Urinary bladder (tissue), 4 donors: Measurements from ENCODE around the gene TLE7. TPM values are rescaled to one million over a fixed set of nuclear protein-coding genes. Genes with fewer than 3 reads are reported as not detected.

Experiments used
- DNase-seq: peaks from one replicate; pipeline ENCODE4 v3.0.0-alpha.2; 2015; ENCODE audit errors: extremely low spot score
- H3K27ac ChIP-seq: one replicate; pipeline ENCODE4 v1.5.1; 2013; ENCODE audit warnings: low read depth, mild to moderate bottlenecking, moderate library complexity
- H3K36me3 ChIP-seq: one replicate; pipeline ENCODE4 v1.6.1; 2013; ENCODE audit warnings: mild to moderate bottlenecking, moderate library complexity; ENCODE audit not compliant: insufficient read depth
- H3K4me1 ChIP-seq: one replicate; pipeline ENCODE4 v1.6.1; 2013; ENCODE audit warnings: mild to moderate bottlenecking, moderate library complexity; ENCODE audit not compliant: insufficient read depth
- H3K4me3 ChIP-seq: one replicate; pipeline ENCODE4 v1.5.1; 2013; ENCODE audit warnings: low read depth, low read length
- WGBS: extraction: QIAGEN DNeasy Blood & Tissue Kit; methylation state at CpG from one replicate; pipeline ENCODE4 v1.1.7; 2013; 5-methylcytosine and 5-hydroxymethylcytosine counted together
- polyA plus RNA-seq: library from polyadenylated mRNA; stranded (reverse); fragments of 200-250 nt; gene quantifications from one replicate; pipeline ENCODE4 v1.2.3, GENCODE V29; 2013
- total RNA-seq: library from RNA; depleted of rRNA; stranded (reverse); fragments of >200 nt; gene quantifications from one replicate; pipeline ENCODE4 v1.2.3, GENCODE V29; 2014
- donor health status: healthy with polysubstance abuse.
- donor health status: healthy.

Gene TLE7
- total and polyA plus RNA-seq, 2 donors = not detected

DNA sequence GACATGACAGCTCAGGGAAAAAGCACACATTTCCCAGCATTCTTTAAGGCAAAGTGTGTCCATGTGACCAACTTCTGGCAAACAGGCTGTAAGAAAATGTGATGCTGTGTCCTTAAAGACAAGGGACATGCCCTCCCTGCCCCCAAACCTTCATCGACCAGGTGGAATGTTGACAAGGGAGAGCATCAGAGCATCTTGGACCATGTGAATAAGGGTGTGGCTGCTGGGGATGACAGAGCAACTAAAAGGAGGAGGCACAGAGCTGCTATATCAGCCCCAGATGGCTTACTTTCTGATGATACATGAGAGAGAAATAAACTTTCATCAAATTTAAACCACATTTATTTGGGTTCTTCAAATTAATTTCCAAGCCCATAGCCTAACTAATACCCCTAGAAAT is 22.4 kb upstream of the TLE7 start:
- H3K27ac ChIP-seq = no peak overlapping the region
- peaks cover 2% of the 10 kb centered on the region for H3K36me3 ChIP-seq
- DNase-seq = no peak
- H3K4me3 ChIP-seq = no peak overlapping the region
- no peaks in the 10 kb centered on the region for H3K4me1 ChIP-seq
- WGBS = 60% methylated on average over 1 of the region's 1 CpG

GRCh38 chr16:71461686-71462648 is 20.1 kb upstream of the TLE7 start, which contains the start of gene ZNF23:
ZNF23 (minus strand) TSS chr16:71462247; CDS start chr16:71456796, 5,451 bp downstream.
- peak; percentile 25 for DNase-seq
- Histone ChIP-seq H3K36me3 (no peaks in the 10 kb centered on the region), H3K4me1 (no peaks in the 10 kb centered on the region), H3K4me3 (peak within 1 kb of the TSS; percentile 96), H3K27ac (peak within 1 kb of the TSS; percentile 82)
- under 1% methylated on average over 52 of the region's 52 CpGs for WGBS

DNA sequence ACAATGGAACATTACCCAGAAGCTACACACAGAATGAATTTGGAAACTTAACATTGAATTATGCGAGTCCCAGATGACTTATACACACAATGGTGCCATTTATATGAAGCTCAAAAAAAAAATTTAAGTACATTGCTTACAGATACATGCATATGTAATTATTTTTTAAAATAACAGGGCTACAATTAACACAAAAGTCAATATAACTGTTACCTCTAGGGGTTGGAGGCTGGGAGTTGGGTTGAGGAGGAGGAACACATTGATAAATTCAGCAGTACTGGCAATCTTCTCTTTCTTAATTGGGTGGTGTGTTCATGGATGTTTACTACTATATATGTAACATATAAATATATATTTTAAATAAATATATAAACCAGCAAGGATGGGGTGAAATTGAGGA is 19.1 kb upstream of the TLE7 start:
- 93% methylated on average over 1 of the region's 1 CpG for WGBS
- Histone ChIP-seq H3K4me3 (peak overlapping the region; percentile 96), H3K27ac (no peak overlapping the region), H3K4me1 (no peaks in the 10 kb centered on the region), H3K36me3 (no peaks in the 10 kb centered on the region)
- DNase-seq = no peak

DNA sequence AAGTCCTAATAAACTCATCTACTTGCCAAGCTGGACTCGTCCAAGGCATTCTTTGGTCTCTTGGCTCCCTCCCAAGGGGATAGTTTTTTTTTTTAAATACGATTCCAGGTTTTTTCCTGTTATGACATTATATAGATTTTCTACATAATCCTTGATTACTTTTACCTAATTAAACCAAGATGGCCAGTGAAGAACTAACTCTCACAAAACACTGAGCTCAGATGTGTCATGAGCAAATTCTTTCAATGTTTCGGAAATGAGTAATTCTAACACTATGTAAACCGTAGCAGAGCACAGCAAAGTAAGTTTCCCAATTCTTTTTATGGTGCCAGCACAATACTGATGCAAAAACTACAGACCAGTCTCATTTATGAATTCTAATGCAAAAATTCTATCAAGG is 18.4 kb upstream of the TLE7 start:
- no peak overlapping the region for H3K4me3 ChIP-seq
- H3K4me1 ChIP-seq = no peaks in the 10 kb centered on the region
- H3K36me3 ChIP-seq = no peaks in the 10 kb centered on the region
- no peak for DNase-seq
- H3K27ac ChIP-seq = no peak overlapping the region
- WGBS = 57% methylated on average over 4 of the region's 4 CpGs

GRCh38 chr16:71459510-71459909 is 17.7 kb upstream of the TLE7 start:
- H3K4me1 ChIP-seq = no peaks in the 10 kb centered on the region
- DNase-seq = no peak
- H3K4me3 ChIP-seq = no peak overlapping the region
- no peaks in the 10 kb centered on the region for H3K36me3 ChIP-seq
- H3K27ac ChIP-seq = no peak overlapping the region

DNA sequence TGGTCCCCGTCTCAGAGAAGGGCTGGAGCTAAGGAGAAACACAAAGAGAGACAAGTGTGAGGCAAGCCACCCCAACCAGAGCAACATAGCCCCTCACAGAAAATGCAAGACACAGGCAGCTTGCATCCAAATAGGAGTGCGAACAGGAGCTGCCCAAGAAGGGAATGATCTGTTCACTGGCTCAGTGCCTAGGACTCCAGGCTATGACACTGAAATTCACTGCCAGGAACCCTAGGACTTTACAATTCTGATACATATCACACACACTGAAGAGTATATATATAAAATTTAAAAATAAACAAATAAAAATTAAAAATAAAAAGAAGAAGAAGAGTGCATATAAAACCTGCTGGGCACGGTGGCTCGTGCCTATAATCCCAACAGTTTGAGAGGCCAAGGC is 14.9 kb upstream of the TLE7 start:
- WGBS = 92% methylated on average over 4 of the region's 4 CpGs
- Histone ChIP-seq H3K27ac (no peak overlapping the region), H3K4me1 (no peaks in the 10 kb centered on the region), H3K4me3 (no peak overlapping the region), H3K36me3 (peaks cover 5% of the 10 kb centered on the region)
- no peak for DNase-seq

GRCh38 chr16:71453036-71453435 is 11.2 kb upstream of the TLE7 start:
- no peaks in the 10 kb centered on the region for H3K4me1 ChIP-seq
- DNase-seq = no peak
- H3K4me3 ChIP-seq = no peak overlapping the region
- no peak overlapping the region for H3K27ac ChIP-seq
- peaks cover 18% of the 10 kb centered on the region for H3K36me3 ChIP-seq

- Histone ChIP-seq H3K4me3 (no peak overlapping the region), H3K36me3 (peaks cover 18% of the 10 kb centered on the region), H3K27ac (no peak overlapping the region), H3K4me1 (no peaks in the 10 kb centered on the region)
- DNase-seq = no peak
- 99% methylated on average over 3 of the region's 3 CpGs for WGBS
Measured at GRCh38 chr16:71449020-71449419, 7.2 kb upstream of the TLE7 start.

DNA sequence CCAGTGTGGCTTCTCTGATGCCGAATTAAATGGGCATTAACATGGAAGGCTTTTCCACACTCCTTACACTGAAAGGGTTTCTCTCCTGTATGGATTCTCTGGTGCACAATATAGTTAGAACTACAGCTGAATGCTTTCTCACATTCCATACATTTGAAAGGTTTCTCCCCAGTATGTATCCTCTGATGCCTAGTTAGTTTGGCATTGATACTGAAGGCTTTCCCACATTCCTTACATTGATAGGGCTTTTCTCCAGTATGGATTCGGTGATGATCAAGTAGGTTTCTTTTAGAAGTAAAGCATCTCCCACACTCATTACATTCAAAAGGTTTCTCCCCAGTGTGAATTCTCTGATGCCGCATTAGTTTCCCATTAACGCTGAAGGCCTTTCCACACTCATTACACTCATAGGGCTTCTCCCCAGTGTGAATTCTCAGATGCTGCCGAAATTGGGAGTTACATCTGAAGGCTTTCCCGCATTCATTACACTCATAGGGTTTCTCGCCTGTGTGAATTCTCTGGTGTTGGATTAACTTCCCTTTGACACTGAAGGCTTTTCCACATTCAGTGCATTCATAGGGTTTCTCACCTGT is 6.5 kb upstream of the TLE7 start:
- Histone ChIP-seq H3K36me3 (peaks cover 18% of the 10 kb centered on the region), H3K4me3 (no peak overlapping the region), H3K27ac (no peak overlapping the region), H3K4me1 (no peaks in the 10 kb centered on the region)
- DNase-seq = no peak
- WGBS = 98% methylated on average over 7 of the region's 7 CpGs

- no peaks in the 10 kb centered on the region for H3K4me1 ChIP-seq
- H3K4me3 ChIP-seq = no peak overlapping the region
- H3K36me3 ChIP-seq = no peaks in the 10 kb centered on the region
- no peak for DNase-seq
- 95% methylated on average over 6 of the region's 6 CpGs for WGBS
- no peak overlapping the region for H3K27ac ChIP-seq
Measured at GRCh38 chr16:71443714-71444113, 1.9 kb upstream of the TLE7 start.

GRCh38 chr16:71441348-71442050 is 355 bp downstream of the TLE7 start:
- H3K4me1 ChIP-seq = no peaks in the 10 kb centered on the region
- no peaks in the 10 kb centered on the region for H3K36me3 ChIP-seq
- WGBS = 37% methylated on average over 71 of the region's 71 CpGs
- DNase-seq = no peak
- H3K27ac ChIP-seq = no peak overlapping the region
- H3K4me3 ChIP-seq = no peak overlapping the region

GRCh38 chr16:71440669-71441347 is 1.0 kb downstream of the TLE7 start:
- no peak for DNase-seq
- Histone ChIP-seq H3K4me1 (no peaks in the 10 kb centered on the region), H3K27ac (no peak overlapping the region), H3K36me3 (no peaks in the 10 kb centered on the region), H3K4me3 (no peak overlapping the region)
- WGBS = 62% methylated on average over 25 of the region's 25 CpGs

- H3K36me3 ChIP-seq = no peaks in the 10 kb centered on the region
- 39% methylated on average over 3 of the region's 3 CpGs for WGBS
Measured at GRCh38 chr16:71439523-71439922, 2.3 kb downstream of the TLE7 start.

More at GRCh38 chr16:71439523-71439922, 2.3 kb downstream of the TLE7 start:
- Histone ChIP-seq H3K4me1 (no peaks in the 10 kb centered on the region), H3K4me3 (no peak overlapping the region), H3K27ac (no peak overlapping the region)
- DNase-seq = no peak
